Stomach (tissue), 9 donors: Measurements from ENCODE around the gene CAMK1. TPM values are rescaled to one million over a fixed set of nuclear protein-coding genes. Genes with fewer than 3 reads are reported as not detected.

Experiments used
- DNase-seq, 2 donors: peaks; one replicate each; pipeline versions ENCODE4 v3.0.0 to v3.0.0-alpha.2; 2013 to 2019
- H3K27ac ChIP-seq, 5 donors: fragments of 200-600 bp in 4 of 5; sonication (generic) in 4 of 5; one replicate each; pipeline ENCODE4 v1.5.1; 2013 to 2019; ENCODE audit warnings: mild to moderate bottlenecking in 1 of 5, moderate library complexity in 1 of 5
- H3K27me3 ChIP-seq, 3 donors: fragments of 200-600 bp; sonication (generic); one replicate each; pipeline ENCODE4 v1.5.1; 2017 to 2019; ENCODE audit warnings: mixed run types in 1 of 3
- H3K36me3 ChIP-seq, 4 donors: fragments of 200-600 bp; sonication (generic); 1 replicate in 3 of 4; 2 replicates in 1 of 4; pipeline ENCODE4 v1.5.1; 2016 to 2019
- H3K4me1 ChIP-seq, 4 donors: fragments of 200-600 bp; sonication (generic); one replicate each; pipeline ENCODE4 v1.5.1; 2016 to 2019
- H3K4me3 ChIP-seq, 4 donors: fragments of 200-600 bp; sonication (generic) in 3 of 4; one replicate each; pipeline ENCODE4 v1.5.1; 2016 to 2019; ENCODE audit warnings: mild to moderate bottlenecking in 1 of 4
- H3K9me3 ChIP-seq, 4 donors: fragments of 200-600 bp; sonication (generic); one replicate each; pipeline ENCODE4 v1.5.1; 2016 to 2019
- CTCF ChIP-seq, 7 experiments: fragments of 450-650 bp in 4 of 7; fragments of 200-600 bp in 3 of 7; sonication (generic) in 3 of 7; IDR thresholded peaks; one replicate each; pipeline ENCODE4 v1.5.1; 2016 to 2019; ENCODE audit warnings: antibody characterized with exemption in 7 of 7, control low read depth in 2 of 7, mild to moderate bottlenecking in 1 of 7
- EP300 ChIP-seq: sonication (generic); formaldehyde crosslinking; IDR thresholded peaks from one replicate; pipeline ENCODE4 v1.6.1; 2017; ENCODE audit warnings: antibody characterized with exemption
- POLR2A ChIP-seq, 4 donors: fragments of 450-650 bp; IDR thresholded peaks; one replicate each; pipeline ENCODE4 v1.6.1; 2016; ENCODE audit warnings: antibody characterized with exemption in 4 of 4, control low read depth in 2 of 4, mild to moderate bottlenecking in 1 of 4, moderate library complexity in 1 of 4
- POLR2AphosphoS5 ChIP-seq, 3 donors: sonication (generic); formaldehyde crosslinking; IDR thresholded peaks; one replicate each; pipeline ENCODE4 v1.6.1; 2016; ENCODE audit warnings: antibody characterized with exemption in 3 of 3
- WGBS, 5 donors: extraction: QIAGEN DNeasy Blood & Tissue Kit in 3 of 5; methylation state at CpG; one replicate each; pipeline versions ENCODE4 v1.1.5 to v1.1.7; 2013 to 2018; 5-methylcytosine and 5-hydroxymethylcytosine counted together
- intact Hi-C: fragments of 100-400 bp; cut with DNase I; formaldehyde crosslinking; loops from one replicate; pipeline ENCODE4 v1.15.1; 2023; ENCODE audit warnings: low total_unique reads
- polyA plus RNA-seq, 3 donors: library from polyadenylated mRNA; stranded (reverse); fragments of 200-250 nt; gene quantifications; one replicate each; pipeline ENCODE4 v1.2.3, GENCODE V29; 2013
- total RNA-seq, 5 donors: library from RNA; depleted of rRNA; stranded (reverse); fragments of >200 nt; gene quantifications; one replicate each; pipeline versions ENCODE4 v1.1.0 to v1.2.3, GENCODE V29; 2014 to 2016
- donor health status: healthy with polysubstance abuse.
- donor health status: Bipolar disorder and iron deficiency.
- donor health status: healthy.

The CAMK1 gene
- total and polyA plus RNA-seq, 8 donors, result 14.3 to 61.1 (median 25.3) TPM

- peak overlapping the region; percentile 98 to 100 (median 100) for H3K4me3 ChIP-seq
- H3K4me1 ChIP-seq, result peaks cover 20 to 47% (median 34%) of the 10 kb centered on the region in 4 donors
- H3K9me3 ChIP-seq, result no peaks in the 10 kb centered on the region
- intact Hi-C loops, result no loop called here
- WGBS, 5 donors, result 0 to 2% (median 1%) methylated on average over 16 to 17 of the region's 17 CpGs
- no peak for DNase-seq
- peak overlapping the region; percentile 88 to 98 (median 97) for H3K27ac ChIP-seq
- TF ChIP-seq CTCF (IDR thresholded peaks at IDR 0.05), result peak in 2 of 7 experiments; percentile 11 to 19
- no peak for TF ChIP-seq POLR2AphosphoS5 (IDR thresholded peaks at IDR 0.05)
- no peaks in the 10 kb centered on the region for H3K27me3 ChIP-seq
- peaks cover 11 to 22% (median 18%) of the 10 kb centered on the region in 4 donors for H3K36me3 ChIP-seq
Measured at GRCh38 chr3:9730657-9731205, 39.0 kb downstream of the CAMK1 start.

GRCh38 chr3:9729419-9729818 lies 40.3 kb downstream of the CAMK1 start:
- H3K36me3 ChIP-seq, result peaks cover 4 to 9% (median 5%) of the 10 kb centered on the region in 4 donors
- no peak overlapping the region for H3K27ac ChIP-seq
- H3K4me3 ChIP-seq, result no peak overlapping the region
- 83 to 89% (median 87%) methylated on average over 9 to 10 of the region's 10 CpGs for WGBS, 5 donors
- TF ChIP-seq CTCF (IDR thresholded peaks at IDR 0.05) (no peak), EP300 (no peak), POLR2AphosphoS5 (IDR thresholded peaks at IDR 0.05) (no peak), POLR2A (IDR thresholded peaks at IDR 0.05) (no peak)
- H3K27me3 ChIP-seq, result no peaks in the 10 kb centered on the region
- peaks cover 20 to 34% (median 28%) of the 10 kb centered on the region in 4 donors for H3K4me1 ChIP-seq
- no peaks in the 10 kb centered on the region for H3K9me3 ChIP-seq
- intact Hi-C loops, result no loop called here
- no peak for DNase-seq

- DNase-seq, result no peak
- Histone ChIP-seq H3K36me3 (no peaks in the 10 kb centered on the region), H3K27me3 (no peaks in the 10 kb centered on the region), H3K9me3 (no peaks in the 10 kb centered on the region), H3K27ac (no peak overlapping the region), H3K4me1 (peaks cover 10 to 17% (median 14%) of the 10 kb centered on the region in 4 donors), H3K4me3 (no peak overlapping the region)
- no peak for TF ChIP-seq EP300
- no peak for TF ChIP-seq CTCF (IDR thresholded peaks at IDR 0.05)
- no peak for TF ChIP-seq POLR2A (IDR thresholded peaks at IDR 0.05)
- intact Hi-C loops, result no loop called here
- WGBS, 5 donors, result 89 to 93% (median 92%) methylated on average over 2 of the region's 2 CpGs
Measured at GRCh38 chr3:9727743-9728142, 42.0 kb downstream of the CAMK1 start.

- no peak overlapping the region for H3K27ac ChIP-seq
- WGBS, 5 donors, result 4 to 13% (median 8%) methylated on average over 11 of the region's 11 CpGs
- DNase-seq, result peak in 1 of 2 donors; percentile 37
Measured at GRCh38 chr3:9727041-9727595, 42.6 kb downstream of the CAMK1 start.

More at GRCh38 chr3:9727041-9727595, 42.6 kb downstream of the CAMK1 start:
- Histone ChIP-seq H3K9me3 (no peaks in the 10 kb centered on the region), H3K27me3 (no peaks in the 10 kb centered on the region), H3K4me3 (no peak overlapping the region), H3K36me3 (no peaks in the 10 kb centered on the region), H3K4me1 (peaks cover 5 to 11% (median 8%) of the 10 kb centered on the region in 4 donors)
- TF ChIP-seq POLR2AphosphoS5 (IDR thresholded peaks at IDR 0.05) (no peak), CTCF (IDR thresholded peaks at IDR 0.05) (no peak), EP300 (no peak), POLR2A (IDR thresholded peaks at IDR 0.05) (no peak)
- intact Hi-C loops, result no loop called here
